ENCODE data around the gene XPNPEP3. TPM values are rescaled to one million over a fixed set of nuclear protein-coding genes. Genes with fewer than 3 reads are reported as not detected.
A peak's percentile ranks its signal among the peaks of the same experiment; 100 is the strongest.

The XPNPEP3 gene
- total RNA-seq, result 10 to 100 TPM; 11.5 to 13.8 (median 12.0) TPM

DNA sequence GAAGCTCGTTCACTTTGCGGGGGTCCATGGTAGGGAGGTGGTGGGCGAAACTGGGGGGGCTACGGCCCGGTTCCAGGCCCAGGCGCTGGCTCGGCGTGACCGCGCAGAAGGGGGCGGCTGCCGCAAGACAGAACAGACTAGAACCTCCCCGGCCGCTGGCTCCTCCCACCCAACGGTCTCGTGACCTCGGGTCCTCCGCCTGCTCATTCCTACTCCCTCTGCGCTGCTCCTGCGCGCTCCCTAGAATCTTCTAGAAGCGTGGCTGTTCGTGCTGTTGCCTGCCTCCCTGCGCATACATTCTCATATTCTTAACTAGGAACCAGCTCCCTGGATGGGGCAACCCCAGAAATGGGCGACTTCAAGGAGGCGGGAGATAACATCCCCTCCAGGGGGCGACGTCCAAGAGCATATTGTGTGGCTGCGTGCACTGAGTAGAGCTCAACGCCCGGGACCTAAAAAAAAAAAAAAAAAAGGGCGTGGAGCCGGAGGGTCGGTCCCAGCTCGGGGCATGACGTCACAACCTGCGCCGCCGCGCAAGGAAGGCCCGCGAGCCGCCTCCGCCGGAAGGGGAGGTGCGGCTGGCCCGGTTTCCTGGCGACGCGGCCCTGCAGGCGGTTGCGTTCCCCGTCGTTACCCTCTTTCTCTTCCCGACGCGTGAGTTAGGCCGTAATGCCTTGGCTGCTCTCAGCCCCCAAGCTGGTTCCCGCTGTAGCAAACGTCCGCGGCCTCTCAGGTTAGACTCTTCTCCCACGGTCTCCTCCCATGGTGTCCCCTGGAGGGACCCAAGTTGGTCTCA is at the start of gene XPNPEP3, which contains the start of gene ST13:
XPNPEP3 (plus strand) TSS at position 636 of the 796 bp plus-strand sequence; CDS start at position 670, 34 bp downstream.
ST13 (minus strand) TSS at position 127 of the 796 bp plus-strand sequence; CDS start at position 28, 99 bp downstream.
- intact Hi-C loops (cut with DNase I; ENCODE audit: low total_unique reads), result loop anchor here (10.0 kb wide), 1 partner anchor 588 kb away; the partner anchor contains the start of gene TOB2
- peak within 1 kb of the TSS; percentile 88 to 95 (median 94) for H3K4me3 ChIP-seq
- peak; percentile 40 for TF ChIP-seq POLR2A (IDR thresholded peaks at IDR 0.05)
- peak; percentile 71 to 89 (median 86) for TF ChIP-seq POLR2AphosphoS5 (IDR thresholded peaks at IDR 0.05)
- TF ChIP-seq, protein P1, sequence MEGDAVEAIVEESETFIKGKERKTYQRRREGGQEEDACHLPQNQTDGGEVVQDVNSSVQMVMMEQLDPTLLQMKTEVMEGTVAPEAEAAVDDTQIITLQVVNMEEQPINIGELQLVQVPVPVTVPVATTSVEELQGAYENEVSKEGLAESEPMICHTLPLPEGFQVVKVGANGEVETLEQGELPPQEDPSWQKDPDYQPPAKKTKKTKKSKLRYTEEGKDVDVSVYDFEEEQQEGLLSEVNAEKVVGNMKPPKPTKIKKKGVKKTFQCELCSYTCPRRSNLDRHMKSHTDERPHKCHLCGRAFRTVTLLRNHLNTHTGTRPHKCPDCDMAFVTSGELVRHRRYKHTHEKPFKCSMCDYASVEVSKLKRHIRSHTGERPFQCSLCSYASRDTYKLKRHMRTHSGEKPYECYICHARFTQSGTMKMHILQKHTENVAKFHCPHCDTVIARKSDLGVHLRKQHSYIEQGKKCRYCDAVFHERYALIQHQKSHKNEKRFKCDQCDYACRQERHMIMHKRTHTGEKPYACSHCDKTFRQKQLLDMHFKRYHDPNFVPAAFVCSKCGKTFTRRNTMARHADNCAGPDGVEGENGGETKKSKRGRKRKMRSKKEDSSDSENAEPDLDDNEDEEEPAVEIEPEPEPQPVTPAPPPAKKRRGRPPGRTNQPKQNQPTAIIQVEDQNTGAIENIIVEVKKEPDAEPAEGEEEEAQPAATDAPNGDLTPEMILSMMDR (IDR thresholded peaks at IDR 0.05), result no peak
- H3K9me3 ChIP-seq, result no peaks in the 10 kb centered on the region
- no peaks in the 10 kb centered on the region for H3K27me3 ChIP-seq
- no peaks in the 10 kb centered on the region for H3K36me3 ChIP-seq
- peak; percentile 97 to 98 for DNase-seq (ENCODE audit: low spot score in 2 of 2)
- H3K27ac ChIP-seq, result peak within 1 kb of the TSS; percentile 98
- peaks cover 0 to 13% of the 10 kb centered on the region in 2 donors for H3K4me1 ChIP-seq

- Histone ChIP-seq H3K9me3 (no peaks in the 10 kb centered on the region), H3K27ac (no peak overlapping the region), H3K36me3 (no peaks in the 10 kb centered on the region), H3K27me3 (no peaks in the 10 kb centered on the region), H3K4me1 (no peaks in the 10 kb centered on the region), H3K4me3 (no peak overlapping the region)
- DNase-seq (ENCODE audit: low spot score in 2 of 2), result no peak
- no peak for TF ChIP-seq POLR2AphosphoS5 (IDR thresholded peaks at IDR 0.05)
- TF ChIP-seq, protein P1 (IDR thresholded peaks at IDR 0.05), result no peak
- no peak for TF ChIP-seq POLR2A (IDR thresholded peaks at IDR 0.05)
- intact Hi-C loops (cut with DNase I; ENCODE audit: low total_unique reads), result no loop called here
Observed at GRCh38 chr22:40808018-40808841, 48.7 kb upstream of the XPNPEP3 start.

GRCh38 chr22:40813912-40814315 is 43.0 kb upstream of the XPNPEP3 start:
- H3K27ac ChIP-seq, result no peak overlapping the region
- H3K9me3 ChIP-seq, result no peaks in the 10 kb centered on the region
- no peaks in the 10 kb centered on the region for H3K27me3 ChIP-seq
- no peak for DNase-seq (ENCODE audit: low spot score in 2 of 2)
- TF ChIP-seq, protein P1 (IDR thresholded peaks at IDR 0.05), result no peak
- H3K4me3 ChIP-seq, result no peak overlapping the region
- intact Hi-C loops (cut with DNase I; ENCODE audit: low total_unique reads), result no loop called here
- H3K4me1 ChIP-seq, result peaks cover 0 to 9% of the 10 kb centered on the region in 2 donors
- H3K36me3 ChIP-seq, result no peaks in the 10 kb centered on the region

GRCh38 chr22:40817737-40818136 is 39.2 kb upstream of the XPNPEP3 start:
- DNase-seq (ENCODE audit: low spot score in 2 of 2), result no peak
- TF ChIP-seq POLR2A (IDR thresholded peaks at IDR 0.05) (no peak), POLR2AphosphoS5 (IDR thresholded peaks at IDR 0.05) (no peak)
- TF ChIP-seq, protein P1 (IDR thresholded peaks at IDR 0.05), result no peak
- H3K27me3 ChIP-seq, result no peaks in the 10 kb centered on the region
- peaks cover 0 to 9% of the 10 kb centered on the region in 2 donors for H3K4me1 ChIP-seq
- intact Hi-C loops (cut with DNase I; ENCODE audit: low total_unique reads), result no loop called here
- H3K27ac ChIP-seq, result no peak overlapping the region
- no peaks in the 10 kb centered on the region for H3K36me3 ChIP-seq
- H3K9me3 ChIP-seq, result no peaks in the 10 kb centered on the region
- H3K4me3 ChIP-seq, result peak overlapping the region in 2 of 3 donors; percentile 89 to 93
